Dermis blood vessel endothelial cell (primary cell): ENCODE results near the gene TLE4. TPM values are rescaled to one million over a fixed set of nuclear protein-coding genes. Genes with fewer than 3 reads are reported as not detected.
"Not testable (repeated sequence)": the region's sequence is repeated elsewhere in the genome, so short reads cannot be mapped to it uniquely, and the experiment has no call there.

Experiments used
- DNase-seq: peaks from one replicate; pipeline ENCODE4 v3.0.0; 2010
- total RNA-seq: library from RNA; depleted of rRNA; stranded (reverse); fragments of >200 nt; gene quantifications from 2 replicates; pipeline ENCODE4 v1.2.3, GENCODE V29; 2014

The TLE4 gene
- total RNA-seq, 1 donor from 2014 or later: 23.7 TPM

DNA sequence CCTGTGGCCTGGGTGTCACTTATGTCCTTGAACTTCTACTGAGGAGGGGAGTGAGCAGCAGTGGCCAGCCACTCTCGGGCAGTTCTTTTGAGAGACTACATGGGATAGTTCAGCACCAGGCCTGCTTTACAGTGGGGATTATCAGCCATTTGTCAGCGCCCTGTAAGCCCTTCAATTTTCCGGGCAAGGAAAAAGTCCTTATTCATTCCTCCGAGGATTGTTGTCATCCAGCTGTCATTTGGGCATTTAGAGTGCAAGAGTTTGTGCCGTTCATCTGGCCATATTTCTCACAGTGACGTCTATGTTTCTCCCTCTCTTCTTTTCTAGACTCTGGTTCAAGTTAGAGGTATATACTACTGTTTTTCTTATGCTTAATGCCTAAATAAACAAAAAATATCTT is 172.8 kb downstream of the TLE4 start:
- no peak for DNase-seq

DNA sequence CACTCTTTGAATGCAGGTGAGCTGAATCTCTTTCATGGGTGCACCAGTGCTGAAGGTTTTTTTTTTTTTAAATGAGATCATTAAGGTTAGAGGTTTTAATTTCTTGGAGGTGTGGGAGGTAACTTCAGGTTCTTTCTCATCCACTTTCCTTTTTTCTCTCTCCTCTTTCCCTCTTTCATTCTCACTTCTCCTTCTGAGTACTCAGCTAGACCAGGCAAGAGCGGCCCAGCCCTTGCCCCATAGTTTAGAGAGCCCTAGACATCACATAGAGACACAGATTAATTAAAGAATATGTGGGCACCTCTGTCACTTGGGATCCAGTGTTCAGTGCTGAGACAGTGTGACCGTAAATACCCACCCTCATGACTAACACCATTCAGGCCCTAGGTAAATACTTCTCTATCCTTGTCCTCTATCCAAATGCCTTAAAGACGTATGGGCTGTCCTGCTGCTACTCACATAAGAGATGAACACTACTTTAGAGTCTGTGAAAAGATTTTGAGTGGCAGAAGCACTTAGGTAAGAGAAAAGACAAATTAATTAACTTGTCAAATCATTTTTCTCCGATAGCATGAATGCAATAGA is 174.1 kb downstream of the TLE4 start:
- no peak for DNase-seq

DNA sequence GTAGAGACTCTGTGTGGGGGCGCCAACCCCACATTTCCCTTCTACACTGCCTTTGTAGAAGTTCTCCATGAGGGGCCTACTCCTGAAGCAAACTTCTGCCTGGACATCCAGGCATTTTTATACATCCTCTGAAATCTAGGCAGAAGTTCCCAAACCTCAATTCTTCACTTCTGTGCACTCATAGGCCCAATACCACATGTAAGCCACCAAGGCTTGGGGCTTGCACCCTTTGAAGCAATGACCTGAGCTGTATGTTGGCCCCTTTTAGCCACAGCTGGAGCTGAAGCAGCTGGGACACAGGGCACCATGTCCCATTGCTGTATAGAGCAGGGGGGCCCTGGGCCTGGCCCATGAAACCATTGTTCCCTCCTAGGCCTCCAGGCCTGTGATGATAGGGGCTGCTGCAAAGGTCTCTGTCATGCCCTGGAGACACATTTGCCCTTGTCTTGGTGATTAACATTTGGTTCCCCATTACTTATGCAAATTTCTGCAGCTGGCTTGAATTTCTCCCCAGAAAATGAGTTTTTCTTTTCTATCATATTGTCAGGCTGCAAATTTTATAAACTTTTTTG is 180.2 kb downstream of the TLE4 start:
- DNase-seq: not testable (repeated sequence)

DNA sequence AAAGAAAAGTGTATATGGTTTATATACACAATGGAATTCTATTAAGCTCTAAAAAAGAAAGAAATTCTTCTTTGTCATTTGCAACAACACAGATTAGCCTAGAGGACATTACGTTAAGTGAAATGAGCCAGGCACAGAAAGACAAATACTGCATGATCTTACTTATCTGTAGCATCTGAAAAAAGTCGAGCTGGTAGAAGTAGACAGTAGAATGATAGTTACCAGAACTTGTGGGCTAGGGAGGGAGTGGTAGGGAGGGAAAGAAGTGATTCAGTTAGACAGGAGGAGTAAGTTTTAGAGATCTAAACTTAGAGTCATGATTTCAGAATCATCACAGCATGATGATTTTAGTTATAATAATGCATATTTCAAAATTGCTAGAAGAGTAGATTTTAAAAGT is 184.6 kb downstream of the TLE4 start:
- no peak for DNase-seq

GRCh38 chr9:79757074-79757473 is 185.3 kb downstream of the TLE4 start:
- no peak for DNase-seq

GRCh38 chr9:79757881-79758669 is 186.3 kb downstream of the TLE4 start:
- peak; percentile 23 for DNase-seq

GRCh38 chr9:79759460-79759859 is 187.7 kb downstream of the TLE4 start:
- no peak for DNase-seq

- DNase-seq: no peak
Measured at GRCh38 chr9:79762070-79762469, 190.3 kb downstream of the TLE4 start.

GRCh38 chr9:79763671-79764285 is 192.0 kb downstream of the TLE4 start:
- no peak for DNase-seq

DNA sequence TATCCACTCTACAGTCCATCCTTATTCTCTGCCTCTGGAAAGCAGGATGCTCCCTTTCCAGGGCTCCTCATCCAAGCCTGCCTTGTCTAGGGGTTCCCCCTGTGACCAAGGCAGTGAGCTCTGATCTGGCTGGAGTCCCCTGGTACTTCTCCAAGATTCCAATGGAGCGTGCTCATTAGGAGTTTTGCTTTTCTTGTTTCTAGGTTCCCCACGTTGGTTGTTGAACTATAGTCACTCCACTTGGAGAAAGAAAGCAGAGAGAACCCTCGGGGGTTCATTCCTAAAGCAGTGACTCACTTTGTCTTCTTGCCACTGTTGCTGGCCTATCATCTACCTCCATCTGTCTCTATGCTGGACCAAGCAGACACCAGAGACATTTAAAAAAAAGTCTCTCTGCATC is 192.6 kb downstream of the TLE4 start:
- DNase-seq: no peak

DNA sequence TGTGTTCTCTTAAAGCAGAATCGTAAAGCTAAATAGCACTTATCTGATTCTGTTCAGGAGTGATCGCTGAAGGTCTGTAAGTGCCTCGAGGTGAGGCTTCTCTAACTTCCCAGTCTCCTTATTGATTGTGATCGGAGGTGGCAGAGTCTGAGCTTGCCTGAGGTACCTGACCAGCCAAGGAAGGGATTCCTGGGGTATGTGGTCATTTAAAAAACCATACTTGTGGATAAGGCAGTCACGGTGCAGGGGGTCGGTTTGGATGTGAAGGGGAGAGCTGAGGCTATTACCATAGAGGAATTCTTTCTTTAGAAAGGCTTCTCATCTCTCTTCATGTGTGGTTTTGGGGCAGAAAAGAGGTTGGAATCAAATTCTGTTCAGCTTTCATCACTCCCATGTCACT is 193.7 kb downstream of the TLE4 start:
- no peak for DNase-seq

GRCh38 chr9:79766091-79766490 is 194.3 kb downstream of the TLE4 start:
- no peak for DNase-seq

DNA sequence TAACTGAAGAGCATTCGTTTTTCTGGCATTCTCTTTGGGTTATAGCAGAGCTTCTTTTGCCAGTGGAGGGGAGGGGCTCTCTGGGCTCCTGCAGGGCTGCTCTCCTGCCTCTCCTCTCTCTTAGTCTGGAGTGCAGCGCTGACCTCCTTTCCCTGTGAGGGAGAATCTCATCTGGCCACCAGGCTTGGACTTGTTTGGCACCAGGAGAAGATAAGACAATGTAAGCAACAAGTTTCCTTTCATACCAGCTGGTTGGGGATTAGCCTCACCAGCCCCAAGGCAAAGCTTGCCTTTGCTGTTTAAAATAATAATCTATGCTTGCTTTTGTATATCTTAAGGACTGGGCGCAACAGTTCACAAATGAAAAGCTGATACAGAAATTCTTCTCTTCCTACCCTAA is 196.4 kb downstream of the TLE4 start:
- DNase-seq: no peak

DNA sequence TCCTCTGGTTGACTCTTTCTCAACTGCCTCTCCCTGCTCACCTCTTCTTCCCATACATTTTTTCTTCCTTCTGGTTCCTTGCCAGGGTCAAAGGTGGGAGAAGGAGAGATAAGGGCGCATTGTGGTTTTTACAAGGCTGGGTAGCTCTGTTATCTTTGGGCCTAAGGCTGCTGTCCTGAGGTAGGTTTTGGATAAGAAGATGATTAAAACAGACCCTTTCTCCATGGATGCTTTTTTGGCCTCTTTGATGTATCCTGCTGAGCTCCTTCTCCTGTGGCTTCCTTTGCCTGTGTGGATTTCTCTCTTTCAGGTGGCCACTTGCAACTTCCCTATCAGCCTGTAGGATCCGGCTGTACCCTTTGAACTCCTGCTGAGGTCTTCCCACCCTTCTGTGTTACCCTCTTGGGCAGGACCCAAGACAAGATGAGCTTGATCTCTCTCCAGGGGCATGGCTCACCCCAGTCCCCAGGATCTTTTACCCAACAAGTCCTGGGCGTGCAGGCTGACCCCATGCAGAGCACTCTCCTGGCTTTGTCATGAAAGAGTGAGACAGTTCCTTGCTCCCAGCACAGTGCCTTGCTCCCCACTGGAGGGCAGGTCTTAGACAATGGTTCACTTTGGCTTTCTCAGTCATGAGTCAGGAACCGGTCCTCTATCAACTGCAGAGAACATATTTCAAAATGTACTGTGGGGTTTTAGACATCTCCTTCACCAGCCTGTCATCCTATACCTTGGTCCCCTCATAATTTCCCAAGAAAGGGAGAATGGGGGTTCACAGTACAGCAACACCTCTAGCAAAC is 197.9 kb downstream of the TLE4 start:
- no peak for DNase-seq

DNA sequence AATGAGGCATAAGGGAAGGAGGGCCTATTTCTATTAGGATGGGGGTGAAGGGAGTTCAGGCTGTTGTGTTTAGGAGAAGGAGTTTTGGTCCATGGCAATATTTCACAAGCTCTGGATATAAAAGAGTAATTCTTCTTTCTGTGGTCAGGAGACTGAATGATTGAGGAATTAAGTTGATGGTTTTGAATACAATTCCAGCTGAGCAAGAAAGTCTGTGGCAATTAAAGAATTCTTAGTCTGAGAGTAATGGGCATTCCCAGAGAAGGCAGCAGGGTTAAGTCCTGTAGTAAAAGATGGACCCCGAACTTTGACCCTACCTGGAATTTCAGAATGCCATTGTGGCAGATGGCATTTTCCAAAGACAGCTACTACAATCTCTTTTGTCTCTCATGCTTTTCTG is 202.6 kb downstream of the TLE4 start:
- DNase-seq: no peak
